GM21528 (cell line): Measurements from ENCODE around the gene SOX6.
"Not testable (repeated sequence)": the region's sequence is repeated elsewhere in the genome, so short reads cannot be mapped to it uniquely, and the experiment has no call there.

Experiments
- ATAC-seq: cut with Tn5 transposase; IDR thresholded peaks from one replicate; pipeline ENCODE4 v1.9.1; 2021; ENCODE audit warnings: mild to moderate bottlenecking, moderate library complexity; ENCODE audit not compliant: unreplicated experiment, low FRiP score

Gene SOX6

GRCh38 chr11:16158426-16158994, 197.8 kb downstream of the SOX6 start:
- ATAC-seq, result no peak

- ATAC-seq, result no peak
These were observed 199.0 kb downstream of the SOX6 start for GRCh38 chr11:16157327-16157726.

DNA sequence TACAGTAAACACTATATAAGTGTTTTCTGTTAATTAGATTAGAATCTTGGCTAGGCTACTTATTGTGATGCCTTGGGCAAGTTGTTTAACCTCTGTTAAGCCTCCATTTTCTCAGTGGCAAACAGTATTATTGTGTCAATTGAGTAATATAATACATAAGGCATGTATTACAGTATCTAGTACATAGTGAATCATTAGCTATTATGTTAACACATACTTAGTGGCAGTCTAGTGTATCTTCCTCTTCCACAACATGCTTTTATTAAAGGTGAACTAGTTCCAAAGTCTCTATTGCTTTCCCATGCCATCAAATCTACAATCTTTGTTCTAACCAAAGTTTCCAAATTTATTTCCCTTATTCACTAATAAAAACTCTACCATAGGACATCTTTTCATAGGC, 200.9 kb downstream of the SOX6 start:
- no peak for ATAC-seq

- ATAC-seq, result no peak
These were observed 201.5 kb downstream of the SOX6 start for GRCh38 chr11:16154715-16155396.

GRCh38 chr11:16153951-16154350, 202.4 kb downstream of the SOX6 start:
- ATAC-seq, result no peak

GRCh38 chr11:16151138-16151537, 205.2 kb downstream of the SOX6 start:
- ATAC-seq, result no peak

- ATAC-seq, result no peak
These were observed 206.9 kb downstream of the SOX6 start for GRCh38 chr11:16149476-16149875.

DNA sequence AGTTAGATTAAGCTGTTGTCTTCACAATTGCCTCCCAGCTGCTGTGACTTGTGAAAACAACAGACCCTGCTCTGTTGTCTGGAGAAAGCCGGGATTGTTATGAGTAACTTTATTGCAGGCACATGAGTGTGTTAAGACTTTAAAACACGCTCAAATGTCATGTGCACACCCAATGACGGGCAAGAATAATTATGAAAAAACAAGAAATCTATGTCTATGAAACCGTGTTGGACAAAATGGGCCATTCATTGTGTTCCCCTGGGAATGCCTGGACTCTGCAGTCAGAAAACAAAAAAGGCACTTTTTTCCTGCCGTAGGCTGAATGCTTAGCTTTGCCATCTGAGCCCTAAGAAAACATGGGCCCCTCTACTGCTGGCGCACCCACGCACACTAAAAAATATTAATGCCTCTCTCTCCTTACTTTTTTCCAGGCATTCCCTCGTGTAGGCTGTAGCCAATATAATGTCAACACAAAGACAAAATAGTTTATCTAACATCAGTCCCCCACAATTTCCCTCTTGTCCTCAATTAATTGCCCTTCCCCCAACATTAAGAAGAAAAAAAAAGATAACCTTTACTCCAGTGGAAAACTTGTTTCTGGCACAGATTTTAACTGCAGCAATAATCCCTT, 207.9 kb downstream of the SOX6 start:
- ATAC-seq, result no peak

DNA sequence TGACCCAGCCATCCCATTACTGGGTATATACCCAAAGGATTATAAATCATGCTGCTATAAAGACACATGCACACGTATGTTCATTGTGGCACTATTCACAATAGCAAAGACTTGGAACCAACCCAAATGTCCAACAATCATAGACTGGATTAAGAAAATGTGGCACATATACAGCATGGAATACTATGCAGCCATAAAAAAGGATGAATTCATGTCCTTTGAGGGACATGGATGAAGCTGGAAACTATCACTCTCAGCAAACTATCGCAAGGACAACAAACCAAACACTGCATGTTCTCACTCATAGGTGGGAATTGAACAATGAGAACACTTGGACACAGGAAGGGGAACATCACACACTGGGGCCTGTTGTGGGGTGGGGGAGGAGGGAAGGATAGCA, 209.4 kb downstream of the SOX6 start:
- not testable (repeated sequence) for ATAC-seq

DNA sequence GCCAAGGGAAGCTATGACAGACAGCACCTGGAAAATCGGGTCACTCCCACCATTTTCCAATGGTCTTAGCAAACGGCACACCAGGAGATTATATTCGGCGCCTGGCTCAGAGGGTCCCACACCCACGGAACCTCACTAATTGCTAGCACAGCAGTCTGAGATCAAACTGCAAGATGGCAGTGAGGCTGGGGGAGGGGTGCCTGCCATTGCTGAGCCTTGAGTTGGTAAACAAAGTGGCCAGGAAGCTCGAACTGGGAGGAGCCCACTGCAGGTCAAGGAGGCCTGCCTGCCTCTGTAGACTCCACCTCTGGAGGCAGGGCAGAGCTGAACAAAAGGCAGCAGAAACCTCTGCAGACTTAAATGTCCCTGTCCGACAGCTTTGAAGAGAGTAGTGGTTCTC, 214.7 kb downstream of the SOX6 start:
- not testable (repeated sequence) for ATAC-seq

DNA sequence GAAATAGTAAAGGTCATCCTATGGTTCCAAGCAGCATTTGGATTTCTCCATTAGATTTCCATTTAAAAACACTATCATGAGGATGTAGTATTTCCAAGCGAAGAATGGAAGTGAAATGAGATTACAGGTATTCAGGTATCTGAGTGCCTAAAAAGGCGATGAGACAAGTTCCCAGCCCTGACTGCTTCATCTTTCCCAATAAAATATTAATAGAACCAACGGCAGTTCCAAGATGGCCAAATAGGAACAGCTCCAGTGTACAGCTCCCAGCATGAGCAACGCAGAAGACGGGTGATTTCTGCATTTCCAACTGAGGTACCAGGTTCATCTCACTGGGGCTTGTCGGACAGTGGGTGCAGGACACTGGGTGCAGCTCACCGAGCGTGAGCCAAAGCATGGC, 215.2 kb downstream of the SOX6 start:
- ATAC-seq, result not testable (repeated sequence)

DNA sequence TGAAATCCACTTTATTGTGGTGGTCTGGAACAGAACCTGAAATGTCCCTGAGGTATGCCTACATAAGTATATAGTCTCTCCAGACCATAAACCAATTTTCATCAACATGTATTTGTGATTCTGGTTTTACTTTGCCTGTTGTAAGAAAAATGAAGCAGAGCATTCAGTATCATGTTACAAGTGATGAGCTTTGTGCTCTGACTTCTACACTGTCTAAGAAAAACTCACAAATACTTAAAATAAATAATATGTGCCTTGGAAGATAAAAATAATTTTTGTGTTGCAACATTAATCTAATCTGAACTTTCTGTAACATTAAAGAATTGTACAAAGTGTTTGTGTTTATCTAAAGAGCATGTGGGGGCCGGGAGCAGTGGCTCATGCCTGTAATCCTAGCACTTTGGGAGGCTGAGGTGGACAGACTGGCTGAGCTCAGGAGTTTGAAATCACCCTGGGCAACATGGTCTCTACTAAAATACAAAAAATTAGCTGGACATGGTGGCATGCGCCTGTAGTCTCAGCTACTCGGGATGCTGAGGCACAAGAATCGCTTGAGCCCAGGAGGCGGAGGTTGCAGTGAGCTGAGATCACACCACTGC, 219.5 kb downstream of the SOX6 start:
- ATAC-seq, result no peak

GRCh38 chr11:16133867-16134266, 222.5 kb downstream of the SOX6 start:
- ATAC-seq, result no peak

- ATAC-seq, result no peak
These were observed 228.6 kb downstream of the SOX6 start for GRCh38 chr11:16127732-16128131.

DNA sequence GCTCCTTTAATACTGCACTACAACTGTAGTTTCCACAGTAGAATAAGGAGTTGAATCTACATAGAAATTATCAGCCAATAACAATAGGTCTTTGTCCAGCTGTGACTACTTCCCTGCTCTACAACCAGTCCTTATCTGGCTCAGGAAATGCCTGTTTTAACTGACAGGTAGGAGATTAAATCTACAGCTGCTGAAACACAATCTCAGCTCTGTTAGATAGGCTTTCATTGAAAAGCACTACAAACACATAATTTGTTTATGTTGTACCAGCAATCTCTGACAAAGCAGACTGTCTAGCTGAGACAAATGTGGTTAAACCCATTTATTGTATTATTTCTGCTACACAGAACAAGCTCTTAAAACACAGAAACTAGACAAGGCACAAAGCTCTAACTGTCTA, 230.0 kb downstream of the SOX6 start:
- ATAC-seq, result no peak

DNA sequence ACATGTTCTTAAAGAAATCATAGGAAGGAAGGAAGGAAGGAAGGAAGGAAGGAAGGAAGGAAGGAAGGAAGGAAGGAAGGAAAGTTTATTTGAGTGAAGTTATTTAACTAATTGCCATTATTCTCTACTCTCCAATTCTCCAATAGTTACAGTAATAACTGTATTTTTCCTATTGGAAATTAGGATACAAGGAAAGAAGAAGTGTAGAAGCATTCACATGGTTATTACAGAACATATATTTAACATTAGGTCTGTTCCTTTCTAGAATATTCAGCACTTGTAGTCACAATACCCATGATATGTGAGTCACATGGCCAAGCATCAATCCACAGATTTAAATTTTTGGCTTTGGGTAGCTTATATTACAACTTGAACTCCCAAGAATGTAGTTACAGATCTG, 230.6 kb downstream of the SOX6 start:
- ATAC-seq, result no peak

GRCh38 chr11:16124390-16124789, 232.0 kb downstream of the SOX6 start:
- ATAC-seq, result no peak

DNA sequence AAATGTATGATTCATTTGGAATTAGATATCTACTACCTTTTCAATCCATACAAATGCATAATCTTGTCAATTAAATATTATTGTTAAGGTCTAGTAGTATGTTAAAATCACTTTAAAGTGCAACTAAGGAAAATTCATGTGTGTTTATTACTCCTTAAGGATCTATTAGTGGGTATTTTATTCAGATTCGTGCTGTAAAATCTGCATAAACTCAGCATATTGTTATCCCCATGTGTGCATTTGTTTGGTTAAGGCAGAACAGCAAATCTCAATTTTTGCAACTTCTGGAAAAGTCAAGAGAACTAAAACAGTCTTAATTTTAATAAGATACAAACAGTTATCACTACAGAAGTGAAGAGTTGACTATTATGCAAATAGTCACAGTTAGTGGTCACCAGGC, 234.5 kb downstream of the SOX6 start:
- no peak for ATAC-seq

DNA sequence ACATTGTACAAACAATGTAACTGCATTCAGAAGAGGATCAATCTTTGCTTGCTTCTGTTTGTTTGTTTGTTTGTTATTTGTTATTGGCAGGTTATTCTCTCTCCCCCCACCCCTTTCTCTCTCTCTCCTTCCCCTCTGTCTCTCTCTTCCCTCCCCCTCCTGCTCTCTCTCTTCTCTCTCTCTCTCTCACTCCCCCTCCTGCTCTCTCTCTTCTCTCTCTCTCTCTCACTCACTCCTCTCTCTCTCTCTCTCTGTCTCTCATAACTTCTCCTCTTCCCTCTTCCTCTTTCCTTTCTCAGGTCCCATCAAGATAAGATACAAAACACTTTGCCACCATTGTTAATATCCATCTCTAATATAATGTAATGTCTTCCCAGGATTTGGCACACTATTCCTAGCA, 236.3 kb downstream of the SOX6 start:
- ATAC-seq, result no peak

- ATAC-seq, result no peak
These were observed 238.2 kb downstream of the SOX6 start for GRCh38 chr11:16117989-16118756.
